ENCODE measurements around the gene ID2. TPM values are rescaled to one million over a fixed set of nuclear protein-coding genes. Genes with fewer than 3 reads are reported as not detected.
A peak's percentile ranks its signal among the peaks of the same experiment; 100 is the strongest.

Gene ID2
- total RNA-seq, 1 experiment from 2014 or later = 48.6 TPM

GRCh38 chr2:8636721-8637636, 44.9 kb upstream of the ID2 start:
- H3K23me2 ChIP-seq (ENCODE audit: insufficient read length, low read depth, low read length, poor library complexity, severe bottlenecking) = peaks cover 4% of the 10 kb centered on the region
- H2BK12ac ChIP-seq (ENCODE audit: insufficient read length, low read depth, low read length) = no peak overlapping the region
- no peaks in the 10 kb centered on the region for H4K20me1 ChIP-seq (ENCODE audit: control insufficient read depth, insufficient read depth, insufficient read length)
- Mint-ChIP-seq H3K27me3 (ENCODE audit: low read depth) (peaks cover 26% of the 10 kb centered on the region), H3K27ac (peak overlapping the region; percentile 68 to 95 (median 73); a peak in 4 of 7 replicates), H3K4me1 (peaks cover 66 to 71% of the 10 kb centered on the region in 2 experiments), H3K4me3 (peak overlapping the region; percentile 15 to 39; a peak in 3 of 5 replicates), H3K36me3 (ENCODE audit: insufficient read depth in 1 of 3, low read depth in 3 of 3) (no peaks in the 10 kb centered on the region; a peak in 1 of 7 replicates), H3K9me3 (no peaks in the 10 kb centered on the region; a peak in 2 of 5 replicates)
- H2AFZ ChIP-seq (ENCODE audit: low read length) = no peak overlapping the region
- peak overlapping the region; percentile 16; the same call in 1 of the 2 replicates for H3K14ac ChIP-seq (ENCODE audit: insufficient read depth, low read length)
- no peak overlapping the region for H4K5ac ChIP-seq (ENCODE audit: insufficient read length, low read depth, low read length)
- H3K9me3 ChIP-seq (ENCODE audit: control insufficient read depth, low read depth, low read length) = no peaks in the 10 kb centered on the region
- peak overlapping the region; percentile 38 for H3K4me2 ChIP-seq (ENCODE audit: insufficient read depth, insufficient read length, low read length)
- no peak overlapping the region for H3K18ac ChIP-seq (ENCODE audit: insufficient read length, low read depth, low read length)
- H2BK15ac ChIP-seq (ENCODE audit: low read depth, low read length) = no peak overlapping the region
- no peaks in the 10 kb centered on the region for H3K79me2 ChIP-seq (ENCODE audit: insufficient read depth, low read length)
- no peak overlapping the region for H4K8ac ChIP-seq (replicated peaks; ENCODE audit: insufficient read length, low read depth, low read length)
- WGBS (ENCODE audit: extremely low coverage, insufficient read length, low lambda C conversion rate) = no CpG with 5 or more reads among the region's 16 CpGs
- H2BK20ac ChIP-seq (ENCODE audit: low read depth, low read length, poor library complexity, severe bottlenecking) = no peak overlapping the region
- H3K27me3 ChIP-seq (ENCODE audit: insufficient read depth, low read length) = no peaks in the 10 kb centered on the region; the same call in 1 of the 2 replicates
- no peak overlapping the region for H2BK5ac ChIP-seq (ENCODE audit: insufficient read length, low read length)
- no peak overlapping the region for H3T11ph ChIP-seq (ENCODE audit: low read length)
- H3K4me1 ChIP-seq (ENCODE audit: insufficient read depth, low read length) = peaks cover 17% of the 10 kb centered on the region
- no peak for TF ChIP-seq CTCF (conservative IDR thresholded peaks at IDR 0.05)
- H2BK120ac ChIP-seq (ENCODE audit: low read depth, low read length, poor library complexity, severe bottlenecking) = no peak overlapping the region
- DNase-seq = no peak
- H3K56ac ChIP-seq (ENCODE audit: insufficient read length, low read depth, low read length) = no peak overlapping the region
- H3K9ac ChIP-seq (ENCODE audit: extremely low read depth, insufficient read length, low read length) = no peak overlapping the region
- H2AK5ac ChIP-seq (ENCODE audit: insufficient read length, low read length) = no peak overlapping the region
- no peaks in the 10 kb centered on the region for H3K79me1 ChIP-seq (ENCODE audit: insufficient read depth, low read depth, low read length, poor library complexity, severe bottlenecking)
- no peak overlapping the region for H4K91ac ChIP-seq (ENCODE audit: insufficient read length, low read depth, low read length)
- H3K27ac ChIP-seq (ENCODE audit: insufficient read length, low read depth, low read length) = no peak overlapping the region
- H3K23ac ChIP-seq (ENCODE audit: insufficient read length, low read depth, low read length) = no peak overlapping the region
- no peak overlapping the region for H3K4ac ChIP-seq (ENCODE audit: low read depth, low read length)
